ENCODE measurements around the gene MAP3K7. TPM values are rescaled to one million over a fixed set of nuclear protein-coding genes. Genes with fewer than 3 reads are reported as not detected.
A peak's percentile ranks its signal among the peaks of the same experiment; 100 is the strongest.

MAP3K7 gene
- total RNA-seq, 3 donors from 2014 or later (not counting 1 experiment from before 2014, with no cell fraction given): 17.5 to 30.2 (median 27.5) TPM

DNA sequence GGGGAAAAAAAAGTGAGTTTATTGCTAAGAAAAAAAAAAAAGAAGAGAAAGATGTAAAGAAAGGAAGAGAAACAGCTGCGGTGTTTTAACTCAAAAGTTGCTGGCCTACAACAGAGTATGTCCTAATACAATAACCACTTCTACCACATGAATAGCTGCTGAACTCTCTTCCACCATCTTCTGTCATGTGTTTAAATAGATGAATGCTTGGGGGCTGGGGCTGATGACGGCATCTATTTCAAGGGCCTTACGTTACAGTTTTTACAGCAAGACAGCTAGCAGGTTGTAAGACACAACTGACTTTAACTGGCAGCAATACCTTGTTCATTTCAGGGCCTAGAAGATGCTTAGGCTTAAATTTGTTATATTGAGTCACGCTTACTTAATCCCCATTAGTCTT, 50.4 kb downstream of the MAP3K7 start:
- DNase-seq (no peak), ATAC-seq (no peak)
- no peak overlapping the region for H3K4me3 ChIP-seq (ENCODE audit: low read length)
- H3K27ac ChIP-seq (ENCODE audit: low read length): no peak overlapping the region
- WGBS (ENCODE audit: insufficient coverage): 100% methylated on average over 2 of the region's 4 CpGs
- peaks cover 3% of the 10 kb centered on the region for H3K4me1 ChIP-seq (ENCODE audit: control insufficient read depth, insufficient read depth, low read length)
- peaks cover 8% of the 10 kb centered on the region for H3K36me3 Mint-ChIP-seq
- H3K4me3 Mint-ChIP-seq: no peak overlapping the region
- no peaks in the 10 kb centered on the region for H3K9me3 ChIP-seq (ENCODE audit: control insufficient read depth, insufficient read depth, low read length)
- no peaks in the 10 kb centered on the region for H3K27me3 ChIP-seq (ENCODE audit: control insufficient read depth, insufficient read depth, low read length)
- TF ChIP-seq, protein P1, sequence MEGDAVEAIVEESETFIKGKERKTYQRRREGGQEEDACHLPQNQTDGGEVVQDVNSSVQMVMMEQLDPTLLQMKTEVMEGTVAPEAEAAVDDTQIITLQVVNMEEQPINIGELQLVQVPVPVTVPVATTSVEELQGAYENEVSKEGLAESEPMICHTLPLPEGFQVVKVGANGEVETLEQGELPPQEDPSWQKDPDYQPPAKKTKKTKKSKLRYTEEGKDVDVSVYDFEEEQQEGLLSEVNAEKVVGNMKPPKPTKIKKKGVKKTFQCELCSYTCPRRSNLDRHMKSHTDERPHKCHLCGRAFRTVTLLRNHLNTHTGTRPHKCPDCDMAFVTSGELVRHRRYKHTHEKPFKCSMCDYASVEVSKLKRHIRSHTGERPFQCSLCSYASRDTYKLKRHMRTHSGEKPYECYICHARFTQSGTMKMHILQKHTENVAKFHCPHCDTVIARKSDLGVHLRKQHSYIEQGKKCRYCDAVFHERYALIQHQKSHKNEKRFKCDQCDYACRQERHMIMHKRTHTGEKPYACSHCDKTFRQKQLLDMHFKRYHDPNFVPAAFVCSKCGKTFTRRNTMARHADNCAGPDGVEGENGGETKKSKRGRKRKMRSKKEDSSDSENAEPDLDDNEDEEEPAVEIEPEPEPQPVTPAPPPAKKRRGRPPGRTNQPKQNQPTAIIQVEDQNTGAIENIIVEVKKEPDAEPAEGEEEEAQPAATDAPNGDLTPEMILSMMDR (IDR thresholded peaks at IDR 0.05): no peak
- intact Hi-C loops (cut with micrococcal nuclease): no loop called here
- H3K4me1 Mint-ChIP-seq: peaks cover 27 to 38% of the 10 kb centered on the region in 2 donors
- H3K27ac Mint-ChIP-seq: peak overlapping the region; percentile 12 to 32
- no peaks in the 10 kb centered on the region for H3K27me3 Mint-ChIP-seq (ENCODE audit: low read depth in 2 of 2)
- no peaks in the 10 kb centered on the region for H3K9me3 Mint-ChIP-seq
- H3K36me3 ChIP-seq (ENCODE audit: control insufficient read depth, insufficient read depth, low read length): peaks cover 23% of the 10 kb centered on the region

DNA sequence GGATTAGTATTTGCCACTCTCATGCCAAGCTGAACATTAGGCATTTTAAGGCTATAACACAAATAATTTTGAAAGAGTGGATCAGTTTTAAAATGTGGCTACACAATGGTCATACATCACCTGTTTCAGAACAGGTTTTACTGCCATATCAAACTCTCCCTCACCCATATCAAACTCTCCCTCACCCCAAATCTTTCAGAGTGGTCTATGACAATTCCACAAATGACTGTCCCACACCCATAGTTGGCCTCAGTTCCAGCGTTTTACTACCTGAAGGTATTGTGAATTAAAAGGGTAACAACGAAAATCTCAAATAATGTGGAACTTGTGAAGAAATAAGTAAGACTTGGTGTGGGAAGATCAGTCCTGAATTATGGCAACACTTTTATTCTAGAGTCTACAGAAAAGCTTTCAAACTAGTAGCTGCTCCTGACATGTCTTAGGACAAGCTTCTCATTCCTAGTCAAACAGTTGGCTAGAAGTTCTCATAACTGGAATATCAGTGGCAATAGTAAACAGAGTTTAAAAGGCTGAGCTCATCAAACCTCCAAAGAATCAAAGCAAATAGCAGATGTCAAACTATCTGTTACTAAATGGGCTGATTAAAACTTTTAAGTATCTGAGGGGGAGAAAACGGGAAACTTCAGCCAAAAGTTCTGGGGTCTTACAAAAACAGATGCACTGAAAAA, 52.4 kb downstream of the MAP3K7 start:
- DNase-seq (no peak), ATAC-seq (no peak)
- Mint-ChIP-seq H3K4me1 (peaks cover 27 to 38% of the 10 kb centered on the region in 2 donors), H3K27ac (peak overlapping the region; percentile 84), H3K27me3 (ENCODE audit: low read depth in 2 of 2) (no peaks in the 10 kb centered on the region), H3K36me3 (peaks cover 8% of the 10 kb centered on the region), H3K9me3 (no peaks in the 10 kb centered on the region), H3K4me3 (no peak overlapping the region)
- 81% methylated on average over 2 of the region's 3 CpGs for WGBS (ENCODE audit: insufficient coverage)
- Histone ChIP-seq H3K36me3 (ENCODE audit: control insufficient read depth, insufficient read depth, low read length) (peaks cover 13% of the 10 kb centered on the region), H3K9me3 (ENCODE audit: control insufficient read depth, insufficient read depth, low read length) (no peaks in the 10 kb centered on the region), H3K27me3 (ENCODE audit: control insufficient read depth, insufficient read depth, low read length) (no peaks in the 10 kb centered on the region), H3K4me1 (ENCODE audit: control insufficient read depth, insufficient read depth, low read length) (peaks cover 3% of the 10 kb centered on the region), H3K4me3 (ENCODE audit: low read length) (no peak overlapping the region), H3K27ac (ENCODE audit: low read length) (peak overlapping the region; percentile 48)
- intact Hi-C loops (cut with micrococcal nuclease): no loop called here
- TF ChIP-seq, protein P1 (IDR thresholded peaks at IDR 0.05): no peak

DNA sequence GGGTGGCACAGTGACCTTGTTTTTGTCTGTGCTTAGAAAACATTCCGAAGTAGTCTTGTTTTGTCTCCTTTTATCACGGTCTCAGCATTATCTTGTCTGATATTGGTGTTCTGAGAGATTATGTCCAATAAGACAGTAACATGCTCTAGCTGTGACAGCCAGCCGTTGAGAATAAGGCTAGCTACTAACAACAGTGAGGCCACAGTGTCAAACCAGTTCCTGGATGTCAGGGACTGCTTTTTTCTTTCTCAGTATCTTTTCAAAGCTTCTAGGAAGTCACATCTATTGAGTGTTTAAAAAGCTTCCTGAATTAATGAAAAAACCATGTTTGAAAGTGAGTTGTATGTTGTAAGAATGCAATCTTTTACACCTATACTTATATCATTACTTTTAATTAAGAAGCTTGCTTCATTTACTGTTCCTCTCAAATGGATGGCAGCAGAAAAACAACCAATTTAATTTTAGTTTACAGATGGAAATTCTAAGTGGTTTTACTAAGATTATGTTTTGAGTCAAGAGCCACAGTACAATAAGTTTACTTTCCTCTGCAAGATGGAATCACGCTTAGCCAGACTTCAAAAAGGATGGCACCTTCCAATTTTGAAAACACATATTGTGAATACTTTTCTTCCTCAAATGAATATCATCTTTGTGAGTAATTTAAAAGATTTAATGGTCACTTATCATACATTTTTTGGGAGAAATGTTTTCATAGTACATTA, 53.1 kb downstream of the MAP3K7 start:
- TF ChIP-seq, protein P1 (IDR thresholded peaks at IDR 0.05): no peak
- H3K4me1 Mint-ChIP-seq: peaks cover 27 to 37% of the 10 kb centered on the region in 2 donors
- H3K27me3 Mint-ChIP-seq (ENCODE audit: low read depth in 2 of 2): no peaks in the 10 kb centered on the region
- 56% methylated on average over 3 of the region's 4 CpGs for WGBS (ENCODE audit: insufficient coverage)
- peaks cover 8% of the 10 kb centered on the region for H3K36me3 Mint-ChIP-seq
- H3K4me1 ChIP-seq (ENCODE audit: control insufficient read depth, insufficient read depth, low read length): peaks cover 3% of the 10 kb centered on the region
- no peak overlapping the region for H3K4me3 ChIP-seq (ENCODE audit: low read length)
- peaks cover 11% of the 10 kb centered on the region for H3K36me3 ChIP-seq (ENCODE audit: control insufficient read depth, insufficient read depth, low read length)
- peak overlapping the region; percentile 84 for H3K27ac Mint-ChIP-seq
- intact Hi-C loops (cut with micrococcal nuclease): no loop called here
- peak overlapping the region; percentile 29 for H3K4me3 Mint-ChIP-seq
- no peaks in the 10 kb centered on the region for H3K9me3 Mint-ChIP-seq
- ATAC-seq (peak; percentile 84 to 95 (median 87)), DNase-seq (no peak)
- H3K27ac ChIP-seq (ENCODE audit: low read length): peak overlapping the region; percentile 48
- no peaks in the 10 kb centered on the region for H3K9me3 ChIP-seq (ENCODE audit: control insufficient read depth, insufficient read depth, low read length)
- no peaks in the 10 kb centered on the region for H3K27me3 ChIP-seq (ENCODE audit: control insufficient read depth, insufficient read depth, low read length)
